Stimulated activated CD4-positive, alpha-beta T cell treated with anti-CD3 and anti-CD28 coated beads, Interleukin-12 subunit alpha, Interleukin-12 subunit beta, amount 100 ng/mL, for 48 hours (primary cell): ENCODE results near the gene RFX1.
A peak's percentile ranks its signal among the peaks of the same experiment; 100 is the strongest.
"Not testable (repeated sequence)": the region's sequence is repeated elsewhere in the genome, so short reads cannot be mapped to it uniquely, and the experiment has no call there.

Experiments
- DNase-seq, 3 donors: peaks; one replicate each; pipeline ENCODE4 v3.0.0-alpha.2; 2020; ENCODE audit warnings: low read depth in 2 of 3, low spot score in 1 of 3

RFX1 gene

DNA sequence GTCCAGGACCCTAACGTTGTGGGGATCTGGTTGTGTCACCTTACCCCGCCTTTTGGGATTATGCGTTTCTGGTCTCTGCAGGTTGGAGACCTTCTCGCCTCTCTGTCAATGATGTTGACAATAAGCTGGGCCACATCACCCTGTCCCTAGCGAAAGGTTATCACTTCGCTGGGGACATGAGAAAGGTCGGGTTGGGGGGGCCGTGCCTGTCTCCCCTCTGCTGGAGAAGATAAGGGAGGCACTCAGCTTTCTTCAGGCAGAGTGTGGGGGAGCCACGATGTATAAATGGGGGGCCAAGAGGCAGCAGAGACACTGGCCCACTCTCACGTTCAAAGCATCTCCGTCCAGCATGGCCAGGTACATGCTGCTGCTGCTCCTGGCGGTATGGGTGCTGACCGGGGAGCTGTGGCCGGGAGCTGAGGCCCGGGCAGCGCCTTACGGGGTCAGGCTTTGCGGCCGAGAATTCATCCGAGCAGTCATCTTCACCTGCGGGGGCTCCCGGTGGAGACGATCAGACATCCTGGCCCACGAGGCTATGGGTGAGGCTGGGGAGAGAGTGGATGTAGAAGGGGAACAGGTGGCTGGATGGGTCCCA lies 21.8 kb upstream of the RFX1 start, which contains the start of gene RLN3:
Gene RLN3, plus strand, starts transcription at position 293 of the 595 bp plus-strand sequence. Its CDS starts 57 bp downstream, at position 350.
- no peak for DNase-seq

DNA sequence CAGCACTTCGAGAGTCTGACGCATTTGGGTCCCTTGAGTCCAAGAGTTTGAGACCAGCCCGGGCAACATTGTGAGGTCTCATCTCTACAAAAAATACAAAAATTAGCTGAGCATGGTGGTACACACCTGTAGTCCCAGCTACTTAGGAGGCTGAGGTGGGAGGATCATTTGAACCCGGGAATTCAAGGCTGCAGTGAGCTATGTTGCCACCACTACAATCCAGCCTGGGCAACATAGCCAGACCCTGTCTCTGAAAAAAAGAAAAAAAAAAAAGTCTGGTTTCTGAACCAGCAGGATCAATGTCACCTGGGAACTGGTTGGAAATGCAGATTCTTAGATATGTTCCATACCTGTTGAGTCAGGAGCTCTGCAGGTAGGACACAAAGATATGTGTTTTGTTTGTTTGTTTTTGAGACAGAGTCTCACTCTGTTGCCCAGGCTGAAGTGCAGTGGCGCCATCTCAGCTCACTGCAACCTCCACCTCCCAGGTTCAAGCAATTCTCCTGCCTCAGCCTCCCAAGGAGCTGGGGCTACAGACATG lies 20.6 kb upstream of the RFX1 start:
- not testable (repeated sequence) for DNase-seq

DNA sequence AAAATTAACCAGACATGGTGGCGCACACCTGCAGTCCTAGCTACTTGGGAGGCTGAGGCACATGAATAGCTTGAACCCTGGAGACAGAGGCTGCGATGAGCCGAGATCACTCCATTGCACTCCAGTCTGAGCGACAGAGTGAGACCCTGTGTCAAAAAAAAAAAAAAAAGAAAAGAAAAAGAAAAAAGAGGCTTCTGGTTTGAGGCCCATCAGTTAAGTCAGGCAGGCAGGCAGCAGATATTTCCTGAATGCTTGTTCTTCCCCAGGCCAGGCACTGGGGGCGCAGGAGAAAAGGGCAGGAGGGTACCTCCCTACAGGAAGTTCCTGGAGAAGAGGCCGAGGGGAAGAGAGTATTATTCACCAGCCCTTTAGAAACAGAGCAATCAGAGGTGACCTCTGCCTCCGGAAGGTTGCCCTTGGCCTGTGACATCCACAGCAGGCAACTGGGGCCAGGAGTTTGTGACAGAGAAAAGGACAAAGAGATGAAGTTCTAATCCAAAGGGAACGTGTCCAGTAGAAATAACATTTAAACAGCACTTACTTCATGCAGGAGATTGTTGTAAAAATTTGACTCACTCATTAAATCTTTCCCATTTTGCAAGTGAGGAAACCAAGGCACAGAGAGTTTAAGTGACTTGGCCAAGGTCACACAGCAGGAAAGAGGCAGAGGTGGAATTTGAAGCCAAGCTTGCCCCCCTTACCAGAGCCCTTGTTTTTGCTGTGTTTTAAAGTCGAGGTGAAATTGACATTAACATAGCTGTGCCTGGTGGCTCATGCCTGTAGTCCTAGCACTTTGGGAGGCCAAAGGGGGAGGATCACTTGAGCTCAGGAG lies 17.5 kb upstream of the RFX1 start:
- no peak for DNase-seq

DNA sequence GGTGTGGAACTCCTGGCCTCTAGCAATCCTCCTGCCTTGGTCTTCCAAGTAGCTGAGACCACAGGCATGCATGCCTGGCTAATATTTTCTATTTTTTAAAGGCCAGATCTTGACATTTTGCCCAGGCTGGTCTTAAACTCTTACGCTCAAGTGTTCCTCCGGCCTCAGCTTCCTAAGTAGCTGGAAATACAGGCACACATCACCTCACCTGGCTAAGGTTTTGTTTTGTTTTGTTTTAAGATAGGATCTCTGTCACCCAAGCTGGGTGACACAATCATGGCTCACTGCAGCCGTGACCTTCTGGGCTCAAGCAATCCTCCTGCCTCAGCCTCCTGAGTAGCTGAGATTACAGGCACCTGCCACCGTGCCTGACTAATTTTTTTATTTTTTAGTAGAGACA lies 16.3 kb upstream of the RFX1 start:
- DNase-seq, result no peak

GRCh38 chr19:14021474-14021873 lies 15.4 kb upstream of the RFX1 start:
- no peak for DNase-seq

DNA sequence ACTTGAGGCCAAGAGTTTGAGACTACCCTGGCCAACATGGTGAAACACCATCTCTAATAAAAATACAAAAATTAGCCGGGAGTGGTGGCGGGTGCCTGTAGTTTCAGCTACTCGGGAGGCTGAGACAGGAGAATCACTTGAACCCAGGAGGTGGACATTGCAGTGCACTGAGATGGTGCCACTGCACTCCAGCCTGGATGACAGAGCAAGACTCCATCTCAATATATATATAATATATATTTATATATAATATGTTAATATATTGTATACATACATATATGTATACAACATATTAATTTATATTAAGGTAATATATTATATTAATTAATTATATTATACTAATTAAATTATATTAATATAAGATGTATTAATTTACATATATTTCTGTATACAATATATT lies 13.6 kb upstream of the RFX1 start:
- DNase-seq, result not testable (repeated sequence)

DNA sequence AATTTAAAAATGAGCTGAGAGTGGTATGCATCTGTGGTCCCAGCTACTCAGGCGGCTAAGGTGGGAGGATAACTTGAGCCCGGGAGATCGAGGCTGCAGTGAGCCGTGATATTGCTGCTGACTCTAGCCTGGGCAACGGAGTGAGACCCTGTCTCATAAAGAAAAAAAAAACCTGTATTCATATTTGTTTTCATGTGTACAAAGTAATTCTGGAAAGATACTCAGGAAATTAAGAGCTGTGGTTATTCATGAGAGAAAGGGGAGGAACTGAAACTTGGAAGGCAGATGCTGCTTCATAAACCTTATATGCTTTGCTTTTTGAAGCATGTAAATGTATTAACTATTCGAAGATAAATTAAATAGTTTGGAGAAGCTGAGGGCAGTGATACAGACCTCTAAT lies 13.0 kb upstream of the RFX1 start:
- no peak for DNase-seq

DNA sequence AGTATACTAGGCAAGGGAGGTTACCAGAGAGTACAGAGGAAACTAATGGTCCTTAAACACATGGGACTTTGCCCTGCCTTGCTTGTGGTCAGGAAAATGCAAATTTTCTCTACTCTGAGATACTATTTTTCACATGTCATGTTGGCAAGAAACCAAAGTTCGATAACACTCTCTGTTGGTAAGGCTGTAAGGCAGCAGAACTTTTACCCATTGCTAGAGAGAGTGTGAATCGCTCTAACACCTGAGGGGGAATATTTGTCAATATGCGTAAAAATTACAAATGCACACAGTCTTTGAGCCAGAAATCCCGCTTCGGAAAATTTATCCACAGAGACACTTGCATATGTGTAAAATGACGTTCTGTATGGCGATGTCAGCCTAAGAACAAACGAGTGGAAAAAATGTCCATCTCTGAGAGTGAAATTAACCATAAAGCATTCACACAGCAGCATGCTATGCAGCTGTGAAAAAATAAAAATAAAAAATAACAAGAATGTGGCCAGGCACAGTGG lies 9.5 kb upstream of the RFX1 start:
- DNase-seq, result no peak

DNA sequence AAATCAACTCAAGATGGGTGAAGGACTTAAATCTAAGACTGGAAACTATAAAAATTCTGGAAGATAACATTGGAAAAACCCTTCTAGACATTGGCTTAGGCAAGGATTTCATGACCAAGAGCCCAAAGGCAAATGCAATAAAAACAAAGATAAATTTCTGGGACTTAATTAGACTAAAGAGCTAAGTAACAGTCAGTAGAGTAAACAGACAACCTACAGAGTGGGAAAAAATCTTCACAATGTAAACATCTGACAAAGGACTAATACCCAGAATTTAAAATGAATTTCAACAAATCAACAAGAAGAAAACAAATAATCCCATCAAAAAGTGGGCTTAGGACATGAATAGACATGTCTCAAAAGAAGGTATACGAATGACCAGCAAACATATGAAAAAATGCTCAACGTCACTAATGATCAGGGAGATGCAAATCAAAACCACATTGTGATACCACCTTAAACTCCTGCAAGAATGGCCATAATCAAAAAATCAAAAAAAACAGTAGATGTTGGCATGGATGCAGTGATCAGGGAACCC lies 6.3 kb upstream of the RFX1 start:
- DNase-seq, result no peak

- DNase-seq, result peak in 1 of 3 donors; percentile 80
Measured at GRCh38 chr19:14006766-14007562, 844 bp upstream of the RFX1 start.

DNA sequence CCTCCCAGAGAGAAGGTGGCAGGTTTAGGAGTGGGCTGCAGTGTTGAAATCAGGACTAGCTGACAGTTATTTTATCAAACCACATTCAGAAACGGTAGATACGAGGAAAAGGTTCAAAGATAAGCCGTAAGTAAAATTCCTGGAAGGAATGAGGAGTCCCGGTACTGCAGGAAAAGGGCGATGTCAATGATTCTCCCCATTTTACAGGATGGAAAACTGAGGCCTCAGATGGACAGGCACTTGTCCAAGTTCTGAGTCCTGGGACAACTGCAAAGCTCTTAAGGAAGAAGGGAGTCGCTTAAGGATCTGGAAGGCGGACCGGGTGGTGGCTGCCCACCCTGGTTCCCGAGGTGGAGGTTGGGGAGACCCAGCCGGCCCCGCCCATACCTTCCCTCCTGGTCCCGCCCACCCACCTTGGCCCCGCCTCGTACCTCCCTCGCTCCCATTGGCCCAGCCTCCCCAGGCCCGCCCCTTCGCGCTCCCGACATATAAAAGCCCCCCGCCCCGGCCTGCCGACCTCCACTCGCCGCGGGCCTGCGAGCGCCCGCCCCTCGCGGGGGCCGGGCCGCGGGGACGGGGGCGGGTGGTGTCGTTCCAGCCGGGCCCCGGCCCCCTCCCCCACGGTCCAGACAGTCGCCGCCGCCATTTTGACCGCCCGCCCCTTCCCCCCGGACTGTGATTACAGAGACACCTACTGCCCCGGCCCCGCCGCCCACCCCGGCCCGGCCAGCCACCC lies 603 bp downstream of the RFX1 start:
- DNase-seq, result peak; percentile 85 to 94 (median 89)

DNA sequence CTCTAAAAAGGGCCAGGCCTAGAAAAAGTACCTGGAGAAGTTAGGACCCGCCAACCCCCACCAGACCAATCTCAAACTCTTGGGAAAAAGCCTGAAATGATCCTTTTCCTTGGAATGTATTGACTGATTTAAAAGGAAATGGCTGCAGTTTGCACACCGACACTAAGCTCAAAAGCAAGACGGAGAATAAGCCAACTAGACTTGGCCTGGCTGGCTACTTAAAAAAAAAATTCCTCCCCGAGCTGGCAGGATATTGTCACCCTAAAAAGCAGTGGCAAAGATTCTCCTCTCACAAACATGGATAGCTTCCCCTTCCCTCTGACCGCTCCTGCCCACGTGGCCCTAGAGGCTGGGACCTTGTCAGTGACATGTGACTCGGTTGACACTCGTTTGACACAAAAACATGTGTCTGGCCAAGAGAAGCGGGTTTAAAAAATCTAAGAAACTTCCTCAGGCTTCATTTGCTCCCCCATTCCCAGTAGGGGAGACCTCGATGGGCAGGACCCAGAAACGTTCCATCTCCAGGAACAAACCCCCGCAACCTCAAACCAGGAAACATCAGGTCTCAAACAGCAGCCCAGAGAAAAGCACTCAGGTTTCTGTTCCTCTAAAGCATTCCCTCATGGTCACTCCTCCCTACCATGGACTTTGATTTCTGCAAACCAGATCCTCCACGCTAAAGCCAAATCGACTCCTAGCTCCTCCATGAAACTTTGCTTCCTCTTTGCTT lies 1.3 kb downstream of the RFX1 start:
- no peak for DNase-seq

DNA sequence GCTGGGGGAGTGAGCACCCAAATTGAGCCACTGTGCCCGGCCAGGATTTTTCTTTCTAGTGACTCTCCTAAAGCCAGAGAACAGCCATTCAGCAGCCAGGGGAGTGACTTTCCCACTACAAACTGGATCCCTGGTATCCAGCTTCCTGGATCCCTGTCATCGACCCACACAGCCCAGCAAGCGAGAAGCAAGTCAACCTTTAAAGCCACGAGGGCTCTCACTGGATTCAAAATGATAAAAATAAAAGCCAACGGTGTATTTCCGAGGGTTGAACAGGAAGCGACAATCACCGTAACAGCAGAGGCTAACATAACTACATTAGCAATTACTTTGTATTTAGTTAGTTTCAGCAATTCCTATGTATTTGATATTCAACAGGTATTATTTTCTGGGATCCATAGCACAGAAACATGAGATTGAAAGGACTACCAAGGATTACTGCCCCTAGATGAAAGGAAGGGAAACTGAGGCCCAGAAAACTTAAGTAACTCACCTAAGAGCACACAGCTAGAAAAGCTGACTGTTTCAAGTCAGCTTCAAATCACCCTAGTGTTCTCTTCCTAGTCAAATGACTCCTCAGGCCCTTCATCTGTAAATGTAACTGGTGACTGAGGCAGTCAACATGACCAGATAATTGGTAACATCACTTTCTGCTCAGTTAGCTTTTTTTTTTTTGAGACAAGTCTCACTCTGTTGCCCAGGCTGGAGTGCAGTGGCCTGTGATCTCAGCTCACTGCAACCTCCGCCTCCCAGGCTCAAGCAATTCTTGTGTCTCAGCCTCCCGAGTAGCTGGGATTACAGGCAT lies 2.7 kb downstream of the RFX1 start:
- no peak for DNase-seq

GRCh38 chr19:14002571-14003250 lies 3.4 kb downstream of the RFX1 start:
- no peak for DNase-seq

DNA sequence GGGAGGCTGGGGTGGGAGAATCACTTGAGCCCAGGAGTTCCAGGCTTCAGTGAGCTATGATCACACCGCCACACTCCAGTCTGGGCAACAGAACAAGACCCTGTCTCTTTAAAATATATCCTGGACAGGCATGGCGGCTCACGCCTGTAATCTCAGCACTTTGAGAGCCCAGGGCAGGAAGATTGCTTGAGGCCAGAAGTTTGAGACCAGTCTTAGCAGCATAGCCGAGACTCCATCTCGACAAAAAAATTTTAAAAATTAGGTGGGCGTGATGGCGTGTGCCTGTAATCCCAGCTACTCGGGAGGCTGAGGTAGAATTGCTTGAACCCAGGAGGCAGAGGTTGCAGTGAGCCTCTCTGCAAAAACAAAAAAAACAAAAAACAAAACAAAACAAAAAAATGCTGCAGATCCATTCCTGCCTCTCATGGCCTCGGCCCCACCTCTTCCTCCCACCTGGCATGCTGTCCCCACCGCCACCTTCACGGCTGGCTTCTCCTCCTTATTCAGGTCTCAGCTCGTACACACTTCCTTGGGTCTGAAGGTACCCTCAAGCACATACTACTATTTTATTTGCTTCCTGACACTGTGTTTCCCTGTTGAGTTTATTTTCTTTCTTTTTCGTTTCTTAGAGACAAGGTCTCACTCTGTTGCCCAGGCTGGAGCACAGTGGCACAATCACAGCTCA lies 5.3 kb downstream of the RFX1 start:
- DNase-seq, result no peak

DNA sequence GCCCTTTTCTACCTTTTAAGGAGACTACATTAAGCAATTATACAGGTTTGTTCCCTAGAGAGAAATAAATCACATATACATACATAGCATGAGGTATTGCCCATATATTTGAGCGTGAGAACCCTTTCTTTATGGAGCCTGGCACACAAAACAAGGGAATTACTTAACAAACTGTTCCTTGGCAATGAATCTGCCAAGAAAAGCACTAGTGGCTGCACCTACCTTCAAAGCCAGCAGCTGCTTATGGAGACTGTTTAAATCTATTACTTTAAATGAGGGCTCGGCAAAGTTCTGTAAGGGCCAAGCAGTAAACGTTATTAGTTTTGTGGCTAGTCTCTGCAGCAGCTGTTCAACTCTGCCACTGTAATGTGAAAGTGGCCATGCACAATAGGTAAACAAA lies 7.0 kb downstream of the RFX1 start:
- no peak for DNase-seq

GRCh38 chr19:13998426-13998825 lies 7.7 kb downstream of the RFX1 start:
- no peak for DNase-seq

DNA sequence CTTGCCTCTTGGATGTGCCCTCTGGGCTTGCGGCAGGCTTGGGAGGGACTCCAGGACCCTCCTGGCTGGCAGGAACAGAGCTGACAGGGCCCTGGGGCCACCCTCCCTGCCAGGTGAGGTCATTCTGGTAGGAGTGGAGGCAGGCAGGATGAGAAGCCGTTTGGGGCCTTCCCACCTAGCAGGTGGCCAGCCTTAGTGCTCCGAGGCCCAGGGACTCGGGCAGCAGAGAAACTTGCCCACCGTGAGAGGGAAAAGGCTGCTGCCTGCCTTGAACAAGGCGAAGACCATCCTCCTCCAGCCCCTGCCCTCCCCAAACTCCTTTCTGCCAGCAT lies 8.5 kb downstream of the RFX1 start:
- DNase-seq, result no peak
